Measurements from ENCODE around the gene AHRR.

DNA sequence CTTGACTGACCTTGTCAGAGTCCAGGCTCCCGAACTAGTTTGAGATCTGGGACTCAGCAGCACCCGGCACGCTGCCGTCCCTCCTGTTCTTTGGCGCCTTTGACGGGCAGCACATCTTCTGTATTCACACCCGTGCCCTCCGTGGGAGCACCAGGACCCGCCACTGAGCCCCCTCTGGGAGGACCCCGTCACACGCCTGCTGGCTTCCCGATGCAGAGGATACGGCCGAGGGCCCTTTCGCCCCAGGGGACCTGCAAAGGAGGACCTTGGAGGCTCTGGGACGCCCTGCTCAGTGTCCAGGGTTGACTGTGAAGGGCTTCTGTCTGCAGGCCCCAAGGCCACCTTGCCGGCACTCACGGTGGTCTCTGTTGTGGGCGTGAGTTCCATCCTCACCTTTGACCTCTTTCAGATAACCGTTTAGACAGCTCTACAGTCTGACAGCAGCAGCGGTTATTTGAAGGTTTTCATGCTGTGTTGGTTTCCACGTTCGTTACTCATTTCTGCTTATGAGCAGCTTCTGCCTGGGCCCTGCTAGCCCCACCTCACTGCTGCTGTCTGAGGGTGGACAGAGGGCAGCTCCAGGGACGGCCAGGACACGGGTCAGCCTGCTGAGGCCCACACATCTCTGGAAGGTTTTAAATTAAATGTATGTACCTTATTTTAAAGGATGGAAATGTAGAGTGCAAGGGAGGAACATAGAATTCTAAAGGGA, 108.9 kb downstream of the AHRR start:
- TF ChIP-seq, protein P1, sequence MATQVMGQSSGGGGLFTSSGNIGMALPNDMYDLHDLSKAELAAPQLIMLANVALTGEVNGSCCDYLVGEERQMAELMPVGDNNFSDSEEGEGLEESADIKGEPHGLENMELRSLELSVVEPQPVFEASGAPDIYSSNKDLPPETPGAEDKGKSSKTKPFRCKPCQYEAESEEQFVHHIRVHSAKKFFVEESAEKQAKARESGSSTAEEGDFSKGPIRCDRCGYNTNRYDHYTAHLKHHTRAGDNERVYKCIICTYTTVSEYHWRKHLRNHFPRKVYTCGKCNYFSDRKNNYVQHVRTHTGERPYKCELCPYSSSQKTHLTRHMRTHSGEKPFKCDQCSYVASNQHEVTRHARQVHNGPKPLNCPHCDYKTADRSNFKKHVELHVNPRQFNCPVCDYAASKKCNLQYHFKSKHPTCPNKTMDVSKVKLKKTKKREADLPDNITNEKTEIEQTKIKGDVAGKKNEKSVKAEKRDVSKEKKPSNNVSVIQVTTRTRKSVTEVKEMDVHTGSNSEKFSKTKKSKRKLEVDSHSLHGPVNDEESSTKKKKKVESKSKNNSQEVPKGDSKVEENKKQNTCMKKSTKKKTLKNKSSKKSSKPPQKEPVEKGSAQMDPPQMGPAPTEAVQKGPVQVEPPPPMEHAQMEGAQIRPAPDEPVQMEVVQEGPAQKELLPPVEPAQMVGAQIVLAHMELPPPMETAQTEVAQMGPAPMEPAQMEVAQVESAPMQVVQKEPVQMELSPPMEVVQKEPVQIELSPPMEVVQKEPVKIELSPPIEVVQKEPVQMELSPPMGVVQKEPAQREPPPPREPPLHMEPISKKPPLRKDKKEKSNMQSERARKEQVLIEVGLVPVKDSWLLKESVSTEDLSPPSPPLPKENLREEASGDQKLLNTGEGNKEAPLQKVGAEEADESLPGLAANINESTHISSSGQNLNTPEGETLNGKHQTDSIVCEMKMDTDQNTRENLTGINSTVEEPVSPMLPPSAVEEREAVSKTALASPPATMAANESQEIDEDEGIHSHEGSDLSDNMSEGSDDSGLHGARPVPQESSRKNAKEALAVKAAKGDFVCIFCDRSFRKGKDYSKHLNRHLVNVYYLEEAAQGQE (IDR thresholded peaks at IDR 0.05; ENCODE audit: unreplicated experiment): no peak
- no peak for TF ChIP-seq EZH2phosphoT487 (IDR thresholded peaks at IDR 0.05; ENCODE audit: unreplicated experiment)
- TF ChIP-seq, protein P2, sequence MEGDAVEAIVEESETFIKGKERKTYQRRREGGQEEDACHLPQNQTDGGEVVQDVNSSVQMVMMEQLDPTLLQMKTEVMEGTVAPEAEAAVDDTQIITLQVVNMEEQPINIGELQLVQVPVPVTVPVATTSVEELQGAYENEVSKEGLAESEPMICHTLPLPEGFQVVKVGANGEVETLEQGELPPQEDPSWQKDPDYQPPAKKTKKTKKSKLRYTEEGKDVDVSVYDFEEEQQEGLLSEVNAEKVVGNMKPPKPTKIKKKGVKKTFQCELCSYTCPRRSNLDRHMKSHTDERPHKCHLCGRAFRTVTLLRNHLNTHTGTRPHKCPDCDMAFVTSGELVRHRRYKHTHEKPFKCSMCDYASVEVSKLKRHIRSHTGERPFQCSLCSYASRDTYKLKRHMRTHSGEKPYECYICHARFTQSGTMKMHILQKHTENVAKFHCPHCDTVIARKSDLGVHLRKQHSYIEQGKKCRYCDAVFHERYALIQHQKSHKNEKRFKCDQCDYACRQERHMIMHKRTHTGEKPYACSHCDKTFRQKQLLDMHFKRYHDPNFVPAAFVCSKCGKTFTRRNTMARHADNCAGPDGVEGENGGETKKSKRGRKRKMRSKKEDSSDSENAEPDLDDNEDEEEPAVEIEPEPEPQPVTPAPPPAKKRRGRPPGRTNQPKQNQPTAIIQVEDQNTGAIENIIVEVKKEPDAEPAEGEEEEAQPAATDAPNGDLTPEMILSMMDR (conservative IDR thresholded peaks at IDR 0.05; ENCODE audit: low read depth in 2 of 2): no peak
- no peak for TF ChIP-seq JUNB (IDR thresholded peaks at IDR 0.05; ENCODE audit: unreplicated experiment)
- no peak for TF ChIP-seq CREB1 (CRISPR knock-in tag; IDR thresholded peaks at IDR 0.05; ENCODE audit: low read depth)
- no peak for TF ChIP-seq EZH2 (IDR thresholded peaks at IDR 0.05; ENCODE audit: low read depth, unreplicated experiment)
- TF ChIP-seq ZNF331 (CRISPR knock-in tag; IDR thresholded peaks at IDR 0.05; ENCODE audit: low read depth): no peak
- TF ChIP-seq, protein P3, sequence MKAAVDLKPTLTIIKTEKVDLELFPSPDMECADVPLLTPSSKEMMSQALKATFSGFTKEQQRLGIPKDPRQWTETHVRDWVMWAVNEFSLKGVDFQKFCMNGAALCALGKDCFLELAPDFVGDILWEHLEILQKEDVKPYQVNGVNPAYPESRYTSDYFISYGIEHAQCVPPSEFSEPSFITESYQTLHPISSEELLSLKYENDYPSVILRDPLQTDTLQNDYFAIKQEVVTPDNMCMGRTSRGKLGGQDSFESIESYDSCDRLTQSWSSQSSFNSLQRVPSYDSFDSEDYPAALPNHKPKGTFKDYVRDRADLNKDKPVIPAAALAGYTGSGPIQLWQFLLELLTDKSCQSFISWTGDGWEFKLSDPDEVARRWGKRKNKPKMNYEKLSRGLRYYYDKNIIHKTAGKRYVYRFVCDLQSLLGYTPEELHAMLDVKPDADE (IDR thresholded peaks at IDR 0.05): no peak
- TF ChIP-seq POLR2AphosphoS5 (IDR thresholded peaks at IDR 0.05; ENCODE audit: low read depth): no peak
- TF ChIP-seq STAT1 (IDR thresholded peaks at IDR 0.05; ENCODE audit: unreplicated experiment): no peak
- TF ChIP-seq ZNF114 (CRISPR knock-in tag; IDR thresholded peaks at IDR 0.05): no peak
- TF ChIP-seq NANOG (IDR thresholded peaks at IDR 0.05; ENCODE audit: borderline replicate concordance): no peak
